ENCODE measurements around the gene KSR2.
A peak's percentile ranks its signal among the peaks of the same experiment; 100 is the strongest.
"Not testable (repeated sequence)": the region's sequence is repeated elsewhere in the genome, so short reads cannot be mapped to it uniquely, and the experiment has no call there.

Gene KSR2

DNA sequence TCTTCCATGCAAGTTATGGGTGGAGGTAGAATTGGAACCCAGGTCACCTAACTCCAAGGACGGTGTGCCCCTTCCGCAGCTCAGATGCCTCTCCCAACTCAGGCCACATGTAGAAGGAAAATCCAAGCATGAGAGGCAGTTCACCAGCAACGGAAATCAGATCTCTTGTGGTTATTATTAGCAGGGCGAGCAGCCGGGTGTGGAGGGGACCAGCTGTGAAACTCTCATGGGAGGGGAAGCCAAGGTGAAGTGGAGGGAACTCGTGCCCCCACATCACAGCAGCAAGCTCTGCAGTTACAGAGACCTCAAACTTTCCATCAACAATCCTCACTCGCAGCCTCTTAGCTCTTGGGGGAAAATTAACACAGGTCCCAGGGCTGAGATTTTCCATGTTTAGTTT is 79.7 kb downstream of the KSR2 start:
- DNase-seq: no peak

DNA sequence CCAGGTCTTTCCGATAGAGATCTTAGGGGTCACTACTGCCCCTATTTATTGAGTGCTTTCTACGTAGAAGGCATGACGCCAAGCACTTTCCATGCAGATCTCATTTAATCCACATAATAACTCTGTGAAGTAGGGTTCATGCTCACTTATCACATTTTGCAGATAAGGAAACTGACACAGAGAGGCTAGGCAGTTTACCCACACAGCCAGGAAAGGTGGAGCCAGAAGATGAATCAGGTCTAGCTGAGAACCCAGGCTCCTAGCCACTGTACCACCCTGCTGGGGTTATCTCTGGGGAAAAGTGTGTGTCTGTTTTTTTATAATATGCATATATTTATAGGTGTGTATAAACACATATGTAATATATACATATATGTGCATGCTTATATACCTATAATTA is 83.6 kb downstream of the KSR2 start:
- DNase-seq: no peak

DNA sequence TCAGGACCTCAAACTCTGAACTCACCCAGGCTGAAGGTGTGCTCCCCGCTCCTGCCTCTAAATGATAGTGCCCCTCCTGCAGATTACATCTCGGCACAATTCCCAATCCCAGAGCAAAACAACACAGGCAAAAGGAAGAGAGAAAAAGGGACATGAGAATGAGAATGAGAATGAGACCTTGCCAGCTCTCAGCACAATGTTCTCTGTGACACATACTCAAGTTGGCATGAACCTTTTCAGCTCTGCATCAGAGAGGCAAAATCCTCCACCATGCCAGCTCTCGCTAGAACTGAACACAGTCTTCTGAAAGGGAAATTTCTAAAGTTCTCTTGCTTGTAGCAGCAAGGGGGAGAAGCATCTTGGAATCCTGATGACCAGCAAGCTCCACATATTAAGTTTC is 84.6 kb downstream of the KSR2 start:
- DNase-seq: no peak

- DNase-seq: no peak
Observed at GRCh38 chr12:117882603-117883184, 86.1 kb downstream of the KSR2 start.

DNA sequence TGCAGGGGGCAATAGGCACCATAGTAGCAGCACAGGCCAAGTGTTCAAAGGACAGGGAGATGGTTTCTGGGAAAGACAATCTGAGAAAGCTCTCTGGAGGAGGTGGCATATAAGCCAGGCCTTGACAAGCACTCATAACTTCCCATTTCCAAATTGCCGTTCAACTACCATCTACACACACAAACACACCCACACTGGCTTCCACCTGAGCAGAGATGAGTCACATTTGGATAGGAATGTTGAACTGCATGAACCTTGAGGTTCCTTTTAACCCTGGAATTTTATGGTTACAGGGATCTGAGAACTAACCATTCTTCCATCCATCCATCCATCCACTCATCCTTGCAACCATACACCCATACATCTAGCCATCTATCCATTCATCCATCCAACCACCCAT is 86.6 kb downstream of the KSR2 start:
- no peak for DNase-seq

DNA sequence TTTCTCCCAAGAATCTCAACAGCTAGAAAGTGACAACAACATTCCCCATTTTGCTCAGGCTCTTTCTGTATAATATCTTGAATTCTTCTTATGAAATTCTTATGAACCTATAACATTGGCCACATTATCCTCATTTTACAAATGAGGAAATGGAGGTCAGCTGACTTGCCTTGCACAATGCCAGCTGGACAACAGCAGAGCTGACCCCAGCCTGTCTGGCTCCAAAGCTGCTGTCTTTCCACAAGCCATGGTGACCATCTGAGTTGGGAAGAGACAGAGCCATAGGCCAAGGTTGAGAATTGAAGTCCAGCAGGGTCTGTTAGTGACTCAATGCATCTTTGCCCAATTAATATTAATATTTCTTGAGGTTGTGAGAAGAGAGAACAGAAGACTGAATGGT is 87.3 kb downstream of the KSR2 start:
- DNase-seq: no peak

GRCh38 chr12:117878605-117879004 is 90.2 kb downstream of the KSR2 start:
- DNase-seq: no peak

GRCh38 chr12:117876436-117876816 is 92.4 kb downstream of the KSR2 start:
- no peak for DNase-seq

DNA sequence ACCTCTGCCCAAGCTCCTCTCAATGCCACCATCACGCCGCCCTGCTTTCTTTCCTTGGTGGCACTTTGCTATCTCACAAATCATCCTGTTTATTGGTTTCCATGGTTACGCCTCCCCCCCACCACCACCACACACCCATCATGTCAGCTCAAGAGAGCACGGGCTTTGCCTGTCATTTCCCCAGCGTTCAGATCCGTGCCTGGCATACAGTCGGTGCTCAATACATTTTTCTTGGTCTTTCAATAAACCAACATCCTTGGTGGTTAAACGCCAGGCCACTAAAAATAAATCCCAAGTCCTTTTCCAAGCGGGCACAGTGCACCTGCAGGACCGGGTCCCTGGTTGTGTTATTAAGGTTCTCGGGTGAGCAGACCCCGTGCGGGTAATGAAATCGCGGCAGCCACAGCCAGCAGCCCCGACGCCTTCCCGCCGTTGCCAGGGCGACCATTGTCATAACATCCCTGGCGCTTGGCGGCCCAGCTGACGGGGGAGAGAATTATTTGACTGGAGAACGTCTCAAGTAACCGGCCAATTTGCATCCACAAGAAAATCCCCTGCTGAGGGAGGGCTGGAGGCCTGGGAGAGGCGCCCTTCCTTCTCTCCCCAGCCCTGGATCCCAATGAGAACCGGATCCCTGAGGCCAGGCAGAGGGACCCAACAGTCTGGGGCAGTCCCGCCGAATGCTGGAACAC is 92.9 kb downstream of the KSR2 start:
- DNase-seq: peak; percentile 76

DNA sequence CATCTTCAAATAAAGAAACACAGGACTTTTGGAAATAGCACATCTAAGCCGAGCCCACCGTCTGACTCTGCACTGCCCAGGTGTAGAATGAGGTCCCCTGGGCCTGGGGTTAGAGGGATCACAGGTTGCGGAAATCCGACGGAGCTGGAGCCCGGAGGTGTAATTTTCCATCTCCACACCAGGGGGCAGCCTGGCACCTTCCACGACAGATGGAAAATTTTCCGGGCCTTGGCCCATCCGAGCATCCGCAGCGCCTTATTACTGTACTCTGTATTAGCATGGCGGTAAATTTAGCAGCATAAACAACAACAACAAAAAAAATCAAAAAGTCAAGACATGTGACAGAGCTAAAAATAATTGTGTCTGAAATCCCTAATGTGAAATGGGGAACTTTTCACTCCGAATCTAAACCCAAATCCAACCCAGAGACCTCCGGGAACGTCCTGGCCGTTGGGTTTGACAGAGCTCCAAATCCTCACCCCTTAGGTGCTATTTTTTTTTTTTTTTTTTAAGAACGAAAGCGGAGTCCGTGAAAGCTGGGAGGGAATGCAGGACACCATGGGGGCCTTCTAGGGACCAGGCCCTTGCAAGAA is 93.9 kb downstream of the KSR2 start:
- DNase-seq: peak; percentile 40

DNA sequence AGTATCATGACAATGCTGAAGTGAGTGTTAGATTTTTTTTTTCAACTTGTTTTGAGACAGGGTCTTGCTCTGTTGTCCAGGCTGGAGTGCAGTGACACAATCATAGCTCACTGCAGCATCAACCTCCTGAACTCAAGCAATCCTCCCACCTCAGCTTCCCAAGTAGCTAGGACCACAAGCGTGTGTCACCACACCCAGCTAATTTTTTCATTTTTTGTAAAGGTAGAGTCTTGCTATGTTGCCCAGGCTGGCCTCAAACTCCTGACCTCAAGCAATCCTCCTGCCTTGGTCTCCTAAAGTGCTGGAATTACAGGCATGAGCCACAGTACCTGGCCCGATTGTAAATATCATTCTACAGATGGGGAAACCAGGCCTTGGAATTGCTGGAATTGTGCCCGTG is 94.6 kb downstream of the KSR2 start:
- not testable (repeated sequence) for DNase-seq

DNA sequence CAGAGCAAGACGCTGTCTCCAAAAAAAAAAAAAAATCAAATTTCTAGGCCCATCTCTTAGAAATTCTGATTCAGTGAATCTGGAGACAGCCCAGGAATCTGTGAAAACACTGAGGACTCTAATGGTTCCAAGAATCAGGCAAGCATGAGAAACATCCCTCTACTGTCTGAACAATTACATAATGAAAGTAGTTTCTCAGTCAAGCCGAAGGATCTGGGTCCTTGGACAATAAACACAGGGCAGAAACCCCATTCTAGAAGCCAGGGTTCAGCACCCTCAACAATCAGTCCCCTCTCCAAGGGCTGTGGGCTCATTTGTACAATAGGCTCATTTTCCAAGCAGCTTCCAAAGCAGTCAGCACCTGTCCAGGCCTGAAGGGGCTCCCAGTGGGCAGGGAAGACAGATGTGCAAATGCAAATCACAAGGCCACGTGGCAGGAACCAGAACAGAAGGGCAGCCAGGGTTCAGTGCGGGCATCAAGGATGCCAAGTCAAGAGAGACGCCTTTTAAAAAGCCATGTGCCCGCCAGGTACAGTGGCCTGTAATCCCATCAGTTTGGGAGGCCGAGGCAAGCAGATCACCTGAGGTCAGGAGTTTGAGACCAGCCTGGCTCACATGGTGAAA is 96.1 kb downstream of the KSR2 start:
- DNase-seq: no peak

GRCh38 chr12:117869551-117869950 is 99.2 kb downstream of the KSR2 start:
- DNase-seq: no peak

DNA sequence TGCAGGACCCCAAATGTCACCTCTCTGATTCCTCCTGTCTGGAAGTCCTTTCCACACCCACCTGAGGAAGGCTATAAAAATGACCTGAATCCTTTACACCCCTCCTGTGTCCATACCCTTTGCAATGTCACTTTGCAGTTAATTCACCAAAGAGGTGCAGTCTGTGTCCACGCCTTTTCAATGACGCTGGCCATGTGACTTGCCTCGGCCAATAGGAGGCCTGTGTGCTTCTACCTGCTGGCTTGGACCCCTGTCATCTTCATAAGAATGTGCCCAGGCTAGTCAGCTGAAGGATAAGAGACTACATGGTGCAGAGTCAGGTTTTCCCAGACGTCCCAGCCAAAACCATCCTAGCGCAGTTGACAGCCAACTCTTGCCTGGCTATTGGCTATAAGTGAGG is 101.4 kb downstream of the KSR2 start:
- no peak for DNase-seq

GRCh38 chr12:117865505-117865904 is 103.3 kb downstream of the KSR2 start:
- no peak for DNase-seq

DNA sequence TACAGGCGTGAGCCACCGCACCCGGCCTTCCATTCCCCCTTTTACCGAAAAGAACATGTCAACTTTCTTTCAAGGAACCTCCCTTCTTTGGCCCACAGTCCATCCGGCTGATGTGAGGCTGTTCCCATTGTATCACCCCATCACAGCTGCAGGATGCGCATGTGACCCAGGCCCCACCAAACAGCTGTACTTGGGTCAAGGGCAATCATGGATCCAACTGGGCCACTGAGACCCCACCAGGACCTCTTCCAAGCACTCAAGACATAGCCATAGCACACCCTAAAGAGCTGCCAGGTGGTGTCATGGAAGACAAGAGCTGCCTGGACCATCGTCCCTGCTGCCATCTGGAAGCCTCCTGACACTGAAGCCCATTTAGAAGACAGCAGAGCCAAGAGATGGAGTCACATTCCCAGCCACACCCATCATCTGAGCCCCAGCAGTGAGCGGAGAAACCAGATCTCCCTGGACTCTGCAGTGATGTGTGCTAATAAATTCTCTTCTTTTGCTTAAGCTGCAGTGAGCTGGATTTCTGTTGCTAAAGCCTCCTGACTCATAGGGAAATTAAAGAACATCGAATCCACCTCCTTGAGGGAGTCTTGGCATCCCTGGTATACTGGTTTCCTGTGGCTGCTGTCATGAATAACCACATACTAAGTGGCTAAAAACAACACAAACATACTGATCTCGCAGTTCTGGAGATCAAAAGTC is 105.6 kb downstream of the KSR2 start:
- no peak for DNase-seq

- no peak for DNase-seq
Observed at GRCh38 chr12:117861691-117862090, 107.1 kb downstream of the KSR2 start.

DNA sequence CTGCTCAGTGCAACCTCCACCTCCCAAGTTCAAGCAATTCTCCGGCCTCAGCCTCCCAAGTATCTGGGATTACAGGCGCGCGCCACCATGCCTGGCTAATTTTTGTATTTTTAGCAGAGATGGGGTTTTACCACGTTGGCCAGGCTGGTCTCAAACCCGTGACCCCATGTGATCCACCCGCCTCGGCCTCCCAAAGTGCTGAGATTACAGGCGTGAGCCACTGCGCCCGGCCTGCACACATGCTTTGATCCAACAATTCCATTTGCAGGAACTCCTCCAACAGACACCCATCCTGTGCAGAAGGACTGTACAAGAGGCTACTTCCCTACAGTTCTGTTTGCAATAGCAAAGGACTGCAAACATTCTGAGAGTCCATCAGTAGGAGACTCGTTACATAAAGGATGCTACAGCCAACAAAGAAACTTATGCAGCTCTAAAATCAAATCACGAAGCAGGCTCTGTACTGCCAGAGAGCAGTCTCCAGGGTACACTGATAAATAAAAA is 108.0 kb downstream of the KSR2 start:
- DNase-seq: peak; percentile 8

GRCh38 chr12:117860111-117860510 is 108.7 kb downstream of the KSR2 start:
- no peak for DNase-seq

GRCh38 chr12:117857632-117858612 is 110.9 kb downstream of the KSR2 start:
- DNase-seq: peak; percentile 1

DNA sequence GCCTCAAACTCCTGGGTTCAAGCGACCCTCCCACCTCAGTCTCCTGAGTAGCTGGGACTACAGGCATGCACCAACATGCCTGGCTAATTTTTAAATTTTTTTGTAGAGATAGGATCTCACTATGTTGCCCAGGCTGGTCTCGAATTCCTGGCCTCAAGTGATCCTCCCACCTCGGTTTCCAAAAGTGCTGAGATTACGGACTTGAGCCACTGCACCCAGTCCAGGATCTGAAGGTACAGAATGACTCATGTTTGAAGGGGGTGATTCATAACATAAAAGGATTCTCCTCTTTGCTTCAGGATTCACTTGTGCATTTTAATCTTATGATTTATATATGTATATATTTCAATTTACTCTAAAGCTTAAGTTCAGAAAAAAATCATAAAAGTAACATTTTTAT is 111.7 kb downstream of the KSR2 start:
- not testable (repeated sequence) for DNase-seq

- no peak for DNase-seq
Observed at GRCh38 chr12:117855165-117855564, 113.6 kb downstream of the KSR2 start.
